SK-N-DZ (cell line): ENCODE measurements around the gene CXCR4.

Experiments used
- DNase-seq: peaks from one replicate; pipeline ENCODE4 v3.0.0-alpha.2; 2015; ENCODE audit warnings: low spot score

Gene CXCR4

GRCh38 chr2:136131961-136132824, 14.2 kb upstream of the CXCR4 start:
- no peak for DNase-seq

- no peak for DNase-seq
These were observed 13.6 kb upstream of the CXCR4 start for GRCh38 chr2:136131484-136131960.

- DNase-seq, result no peak
These were observed 12.6 kb upstream of the CXCR4 start for GRCh38 chr2:136130511-136130910.

GRCh38 chr2:136130045-136130444, 12.1 kb upstream of the CXCR4 start:
- DNase-seq, result no peak

- no peak for DNase-seq
These were observed 11.7 kb upstream of the CXCR4 start for GRCh38 chr2:136129601-136130000.

- no peak for DNase-seq
These were observed 11.0 kb upstream of the CXCR4 start for GRCh38 chr2:136128905-136129304.

GRCh38 chr2:136128366-136128765, 10.4 kb upstream of the CXCR4 start:
- peak; percentile 52 for DNase-seq

GRCh38 chr2:136127356-136127755, 9.4 kb upstream of the CXCR4 start:
- DNase-seq, result no peak

- no peak for DNase-seq
These were observed 8.5 kb upstream of the CXCR4 start for GRCh38 chr2:136126421-136126926.

- DNase-seq, result no peak
These were observed 8.1 kb upstream of the CXCR4 start for GRCh38 chr2:136126021-136126420.

GRCh38 chr2:136125236-136125635, 7.3 kb upstream of the CXCR4 start:
- DNase-seq, result no peak

GRCh38 chr2:136124805-136125204, 6.9 kb upstream of the CXCR4 start:
- no peak for DNase-seq

- DNase-seq, result no peak
These were observed 4.7 kb upstream of the CXCR4 start for GRCh38 chr2:136122661-136123060.

GRCh38 chr2:136121204-136121910, 3.4 kb upstream of the CXCR4 start:
- DNase-seq, result no peak

- no peak for DNase-seq
These were observed 2.0 kb upstream of the CXCR4 start for GRCh38 chr2:136119717-136120675.

GRCh38 chr2:136118819-136119716, 1.1 kb upstream of the CXCR4 start:
- peak; percentile 35 for DNase-seq

GRCh38 chr2:136117391-136117841, 533 bp downstream of the CXCR4 start:
- peak; percentile 52 for DNase-seq

GRCh38 chr2:136116813-136117390, 1.0 kb downstream of the CXCR4 start:
- DNase-seq, result no peak

- no peak for DNase-seq
These were observed 1.7 kb downstream of the CXCR4 start for GRCh38 chr2:136116151-136116812.
